ENCODE results near the gene PRKAG1. TPM values are rescaled to one million over a fixed set of nuclear protein-coding genes. Genes with fewer than 3 reads are reported as not detected.

PRKAG1 gene
- total RNA-seq, 1 donor from 2014 or later, result 67.0 TPM

DNA sequence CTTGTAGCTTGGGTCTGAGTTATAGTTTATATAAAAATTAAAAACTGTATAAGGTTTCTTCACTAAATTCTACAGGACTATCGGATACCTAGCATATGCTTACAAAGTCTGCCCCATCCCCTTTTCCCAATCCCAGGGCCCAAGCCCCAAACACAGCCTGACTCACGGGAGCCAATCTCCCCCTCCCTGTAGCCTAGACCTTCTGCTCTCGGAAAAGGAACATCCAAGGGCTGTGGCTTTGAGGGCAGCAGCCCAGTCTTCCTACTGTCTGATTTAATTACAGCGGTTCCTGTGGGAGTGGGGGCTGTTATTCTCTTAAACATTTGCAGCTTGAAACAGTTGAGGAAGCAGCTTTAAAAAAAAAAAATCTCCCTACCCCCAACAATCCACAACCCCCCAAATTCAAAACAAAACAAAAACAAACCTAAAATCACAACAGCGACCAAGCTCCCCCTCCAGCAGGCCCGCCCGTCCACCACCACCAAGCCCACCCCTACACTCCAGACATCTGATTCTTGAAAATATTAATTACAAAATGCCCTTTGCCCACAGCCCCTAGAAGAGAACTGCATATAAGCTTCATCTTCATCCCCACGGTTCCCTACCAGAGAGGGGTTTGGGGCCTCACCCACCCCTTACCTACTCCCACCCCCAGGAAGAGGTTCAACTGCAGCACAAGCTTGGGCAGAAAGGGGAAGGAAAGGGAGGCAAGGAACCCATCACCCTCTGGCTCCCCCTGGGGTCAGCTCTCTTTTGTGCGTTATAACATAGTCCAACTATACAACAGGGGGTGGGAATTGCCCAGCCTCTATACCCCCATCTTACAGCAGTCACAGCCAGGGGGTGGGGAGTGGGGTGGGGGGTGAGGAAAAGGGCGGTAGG lies 1.1 kb upstream of the PRKAG1 start:
- H3K4me1 ChIP-seq, result peaks cover 14% of the 10 kb centered on the region
- no peaks in the 10 kb centered on the region for H3K27me3 ChIP-seq
- H3K4me3 ChIP-seq, result peak overlapping the region in 1 of 2 donors; percentile 87
- H3K27ac ChIP-seq, result peak overlapping the region; percentile 88
- TF ChIP-seq, protein P1, sequence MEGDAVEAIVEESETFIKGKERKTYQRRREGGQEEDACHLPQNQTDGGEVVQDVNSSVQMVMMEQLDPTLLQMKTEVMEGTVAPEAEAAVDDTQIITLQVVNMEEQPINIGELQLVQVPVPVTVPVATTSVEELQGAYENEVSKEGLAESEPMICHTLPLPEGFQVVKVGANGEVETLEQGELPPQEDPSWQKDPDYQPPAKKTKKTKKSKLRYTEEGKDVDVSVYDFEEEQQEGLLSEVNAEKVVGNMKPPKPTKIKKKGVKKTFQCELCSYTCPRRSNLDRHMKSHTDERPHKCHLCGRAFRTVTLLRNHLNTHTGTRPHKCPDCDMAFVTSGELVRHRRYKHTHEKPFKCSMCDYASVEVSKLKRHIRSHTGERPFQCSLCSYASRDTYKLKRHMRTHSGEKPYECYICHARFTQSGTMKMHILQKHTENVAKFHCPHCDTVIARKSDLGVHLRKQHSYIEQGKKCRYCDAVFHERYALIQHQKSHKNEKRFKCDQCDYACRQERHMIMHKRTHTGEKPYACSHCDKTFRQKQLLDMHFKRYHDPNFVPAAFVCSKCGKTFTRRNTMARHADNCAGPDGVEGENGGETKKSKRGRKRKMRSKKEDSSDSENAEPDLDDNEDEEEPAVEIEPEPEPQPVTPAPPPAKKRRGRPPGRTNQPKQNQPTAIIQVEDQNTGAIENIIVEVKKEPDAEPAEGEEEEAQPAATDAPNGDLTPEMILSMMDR (IDR thresholded peaks at IDR 0.05), result no peak
- TF ChIP-seq POLR2A (IDR thresholded peaks at IDR 0.05) (no peak), POLR2AphosphoS5 (IDR thresholded peaks at IDR 0.05; ENCODE audit: insufficient read depth in 1 of 2, low read depth in 1 of 2) (no peak)
- intact Hi-C loops (cut with DNase I), result loop anchor here (10.0 kb wide), 1 partner anchor 1735 kb away; no protein-coding TSS in a partner anchor
- H3K9me3 ChIP-seq, result no peaks in the 10 kb centered on the region
- no peak for DNase-seq (ENCODE audit: extremely low spot score in 2 of 2)
- H3K36me3 ChIP-seq, result peaks cover 0 to 33% of the 10 kb centered on the region in 2 donors

DNA sequence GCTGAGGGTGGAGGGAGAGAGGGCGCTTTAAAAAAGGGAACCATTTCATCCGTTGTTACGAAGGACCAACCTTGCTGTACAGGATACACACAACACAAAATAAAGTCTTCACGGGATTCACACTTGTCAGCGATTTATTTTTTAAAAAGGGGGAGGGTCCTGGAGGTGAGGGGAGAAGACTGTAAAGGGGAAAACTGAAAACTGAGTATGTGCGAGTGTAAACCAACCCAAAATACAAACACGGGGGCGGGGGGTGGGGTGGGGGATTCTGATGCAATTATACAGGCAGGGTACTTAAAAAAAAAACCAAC lies 499 bp upstream of the PRKAG1 start:
- TF ChIP-seq, protein P1 (IDR thresholded peaks at IDR 0.05), result no peak
- TF ChIP-seq POLR2A (IDR thresholded peaks at IDR 0.05) (no peak), POLR2AphosphoS5 (IDR thresholded peaks at IDR 0.05; ENCODE audit: insufficient read depth in 1 of 2, low read depth in 1 of 2) (no peak)
- Histone ChIP-seq H3K36me3 (peaks cover 0 to 29% of the 10 kb centered on the region in 2 donors), H3K27ac (peak overlapping the region; percentile 88), H3K4me3 (peak overlapping the region; percentile 75 to 87), H3K4me1 (peaks cover 14% of the 10 kb centered on the region), H3K27me3 (no peaks in the 10 kb centered on the region), H3K9me3 (no peaks in the 10 kb centered on the region)
- intact Hi-C loops (cut with DNase I), result loop anchor here (10.0 kb wide), 1 partner anchor 1734 kb away; no protein-coding TSS in a partner anchor
- DNase-seq (ENCODE audit: extremely low spot score in 2 of 2), result no peak

DNA sequence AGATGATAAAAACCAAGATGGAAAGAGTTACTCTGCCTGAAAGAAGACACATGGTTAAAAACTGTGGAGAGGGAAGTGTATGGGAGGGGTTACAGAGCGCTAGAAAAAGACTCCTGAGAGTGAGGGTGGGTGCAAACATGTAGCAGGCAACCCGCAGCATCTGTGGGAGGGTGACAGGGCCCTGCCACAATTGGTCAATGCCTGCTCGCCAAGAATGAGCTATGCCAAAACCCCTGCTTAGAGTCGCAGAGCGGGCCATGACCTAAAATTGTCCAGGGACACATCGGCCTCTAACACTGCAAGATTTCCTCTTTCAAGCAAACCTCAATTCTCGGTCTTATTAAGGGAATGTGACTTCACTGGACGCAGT lies 700 bp downstream of the PRKAG1 start:
- no peak for DNase-seq (ENCODE audit: extremely low spot score in 2 of 2)
- Histone ChIP-seq H3K4me1 (peaks cover 14% of the 10 kb centered on the region), H3K27me3 (no peaks in the 10 kb centered on the region), H3K4me3 (peak overlapping the region; percentile 75 to 87), H3K36me3 (peaks cover 0 to 22% of the 10 kb centered on the region in 2 donors), H3K9me3 (no peaks in the 10 kb centered on the region), H3K27ac (peak overlapping the region; percentile 88)
- intact Hi-C loops (cut with DNase I), result loop anchor here (10.0 kb wide), 1 partner anchor 1733 kb away; no protein-coding TSS in a partner anchor
- TF ChIP-seq, protein P1 (IDR thresholded peaks at IDR 0.05), result no peak
- TF ChIP-seq POLR2A (IDR thresholded peaks at IDR 0.05), result no peak
- no peak for TF ChIP-seq POLR2AphosphoS5 (IDR thresholded peaks at IDR 0.05; ENCODE audit: insufficient read depth in 1 of 2, low read depth in 1 of 2)

DNA sequence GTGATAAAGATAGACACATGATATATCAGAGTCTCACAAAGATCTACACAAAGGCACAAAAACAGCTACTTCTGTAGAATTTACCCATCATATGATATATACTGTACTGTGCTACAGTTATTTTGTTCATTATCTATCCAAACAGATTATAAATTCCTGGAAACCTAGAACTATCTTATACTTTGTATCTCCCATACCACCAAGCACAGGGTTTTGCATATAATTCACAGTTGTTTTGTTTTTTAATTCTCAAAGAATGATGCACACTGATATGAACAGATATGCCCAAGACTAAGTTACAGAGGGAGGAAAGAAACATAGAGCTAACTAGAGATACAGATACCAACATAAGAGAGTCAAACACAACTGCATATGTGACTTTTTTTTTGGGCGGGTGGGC lies 3.4 kb downstream of the PRKAG1 start:
- Histone ChIP-seq H3K4me3 (no peak overlapping the region), H3K36me3 (peaks cover 4 to 13% of the 10 kb centered on the region in 2 donors), H3K27me3 (no peaks in the 10 kb centered on the region), H3K27ac (no peak overlapping the region), H3K9me3 (no peaks in the 10 kb centered on the region), H3K4me1 (peaks cover 14% of the 10 kb centered on the region)
- intact Hi-C loops (cut with DNase I), result loop anchor here (10.0 kb wide), 1 partner anchor 1730 kb away; no protein-coding TSS in a partner anchor
- DNase-seq (ENCODE audit: extremely low spot score in 2 of 2), result no peak
- TF ChIP-seq POLR2A (IDR thresholded peaks at IDR 0.05), result no peak
- TF ChIP-seq, protein P1 (IDR thresholded peaks at IDR 0.05), result no peak
- no peak for TF ChIP-seq POLR2AphosphoS5 (IDR thresholded peaks at IDR 0.05; ENCODE audit: insufficient read depth in 1 of 2, low read depth in 1 of 2)

DNA sequence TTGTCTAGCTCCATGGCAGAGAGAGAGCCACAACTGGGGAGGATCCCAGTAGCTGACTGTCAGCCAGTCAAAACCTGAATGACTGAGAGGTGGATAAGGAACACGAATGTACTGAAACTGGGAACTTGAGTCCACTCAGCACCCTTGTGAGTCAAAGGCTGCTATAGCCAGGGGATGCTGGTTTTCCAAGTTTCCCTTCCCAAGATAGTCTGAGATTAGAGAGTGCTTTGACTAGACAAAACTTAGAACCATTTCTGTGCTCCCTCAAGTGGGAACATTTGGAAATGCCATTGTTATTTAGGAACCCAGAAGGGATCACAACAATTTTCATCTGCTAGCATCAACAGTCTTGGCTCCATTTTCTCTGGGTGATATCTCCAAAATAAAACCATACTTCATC lies 4.0 kb downstream of the PRKAG1 start:
- intact Hi-C loops (cut with DNase I), result loop anchor here (10.0 kb wide), 1 partner anchor 1730 kb away; no protein-coding TSS in a partner anchor
- H3K4me1 ChIP-seq, result peaks cover 14% of the 10 kb centered on the region
- DNase-seq (ENCODE audit: extremely low spot score in 2 of 2), result no peak
- no peaks in the 10 kb centered on the region for H3K9me3 ChIP-seq
- peaks cover 4 to 13% of the 10 kb centered on the region in 2 donors for H3K36me3 ChIP-seq
- no peak for TF ChIP-seq POLR2A (IDR thresholded peaks at IDR 0.05)
- TF ChIP-seq, protein P1 (IDR thresholded peaks at IDR 0.05), result no peak
- TF ChIP-seq POLR2AphosphoS5 (IDR thresholded peaks at IDR 0.05; ENCODE audit: insufficient read depth in 1 of 2, low read depth in 1 of 2), result no peak
- H3K27ac ChIP-seq, result no peak overlapping the region
- H3K27me3 ChIP-seq, result no peaks in the 10 kb centered on the region
- no peak overlapping the region for H3K4me3 ChIP-seq

All from vagina (tissue), 2 donors.